ENCODE results near the gene BOK.
"Not testable (repeated sequence)": the region's sequence is repeated elsewhere in the genome, so short reads cannot be mapped to it uniquely, and the experiment has no call there.

The BOK gene

DNA sequence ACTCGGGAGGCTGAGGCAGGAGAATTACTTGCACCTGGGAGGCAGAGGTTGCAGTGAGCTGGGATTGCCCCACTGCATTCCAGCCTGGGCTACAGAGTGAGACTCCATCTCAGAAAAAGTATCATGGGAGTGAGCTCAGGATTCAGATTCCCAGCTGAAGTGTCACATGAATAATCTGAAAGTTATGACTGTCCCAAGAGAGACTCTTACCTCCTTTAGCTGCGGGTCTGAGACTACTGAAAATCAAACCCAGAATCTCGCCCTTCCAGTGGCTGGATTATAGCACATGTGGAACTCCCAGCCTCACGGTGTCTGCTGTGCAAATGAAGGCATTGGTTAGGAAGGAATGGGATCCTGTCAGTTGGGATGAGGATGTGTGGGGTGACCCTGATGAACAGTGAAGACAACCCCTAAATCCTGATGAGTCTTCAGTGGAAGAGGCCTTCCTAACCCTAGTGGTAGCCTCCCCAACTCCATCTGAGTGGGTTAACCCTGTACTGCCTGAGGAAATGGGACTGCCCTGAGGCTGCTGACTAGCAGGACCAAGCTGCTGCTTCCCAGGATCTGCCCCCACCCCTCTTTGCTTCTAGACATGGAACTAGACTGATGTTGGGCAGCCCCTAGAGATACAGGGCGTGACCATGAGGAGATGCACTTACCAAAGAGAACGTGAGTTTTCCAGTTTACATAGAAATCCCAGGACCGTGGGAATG is 16.5 kb downstream of the BOK start:
- no peak for DNase-seq

DNA sequence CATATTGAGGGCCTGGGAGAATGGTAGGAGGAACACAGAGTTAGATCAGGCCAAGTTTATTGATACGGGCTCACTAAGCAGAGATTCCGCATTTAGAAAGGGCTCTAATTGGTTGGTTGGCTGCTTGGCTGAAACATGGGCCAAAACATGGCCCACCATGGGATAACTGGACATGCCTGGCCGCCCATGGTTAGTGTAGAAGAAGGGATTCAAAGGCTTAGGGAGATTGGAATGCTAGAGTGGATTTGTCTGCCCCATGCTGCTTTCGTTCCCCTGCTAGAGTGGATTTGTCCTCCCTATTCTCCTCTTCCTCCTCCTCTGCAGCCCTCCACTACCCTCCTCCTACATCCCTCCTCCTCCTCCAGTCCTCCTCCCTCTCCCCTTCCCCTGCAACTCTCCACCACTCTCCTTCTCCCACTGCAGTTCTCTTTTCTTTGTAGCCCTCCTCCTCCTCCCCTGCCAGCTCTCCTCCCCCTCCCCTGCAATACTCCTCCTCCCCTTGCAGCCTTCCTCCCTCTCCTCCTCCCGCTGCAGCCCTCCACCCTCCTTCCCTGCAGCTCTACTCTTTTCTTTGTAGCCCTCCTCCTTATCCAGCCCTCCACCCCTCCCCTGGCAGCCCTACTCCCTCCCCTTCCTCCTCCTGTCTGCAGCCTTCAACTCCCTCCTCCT is 17.2 kb downstream of the BOK start:
- no peak for DNase-seq

DNA sequence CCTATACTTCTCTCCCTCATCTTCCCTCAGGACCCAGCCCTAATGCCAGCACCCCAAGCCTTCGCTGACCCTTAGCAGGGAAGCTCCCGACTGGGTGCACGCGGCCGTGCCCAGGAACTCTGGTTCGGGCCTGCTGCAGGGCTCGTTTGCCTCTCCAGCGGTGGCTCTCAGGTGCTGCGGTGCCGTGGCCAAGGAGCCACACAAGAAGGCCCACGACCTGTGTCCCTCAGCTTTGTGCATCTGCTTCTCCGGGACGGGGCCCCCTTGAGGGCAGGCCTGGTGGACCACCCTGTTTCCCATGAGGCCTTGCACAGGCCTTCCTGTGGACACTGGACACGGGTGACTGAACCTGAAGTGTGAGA is 17.7 kb downstream of the BOK start:
- DNase-seq = no peak

DNA sequence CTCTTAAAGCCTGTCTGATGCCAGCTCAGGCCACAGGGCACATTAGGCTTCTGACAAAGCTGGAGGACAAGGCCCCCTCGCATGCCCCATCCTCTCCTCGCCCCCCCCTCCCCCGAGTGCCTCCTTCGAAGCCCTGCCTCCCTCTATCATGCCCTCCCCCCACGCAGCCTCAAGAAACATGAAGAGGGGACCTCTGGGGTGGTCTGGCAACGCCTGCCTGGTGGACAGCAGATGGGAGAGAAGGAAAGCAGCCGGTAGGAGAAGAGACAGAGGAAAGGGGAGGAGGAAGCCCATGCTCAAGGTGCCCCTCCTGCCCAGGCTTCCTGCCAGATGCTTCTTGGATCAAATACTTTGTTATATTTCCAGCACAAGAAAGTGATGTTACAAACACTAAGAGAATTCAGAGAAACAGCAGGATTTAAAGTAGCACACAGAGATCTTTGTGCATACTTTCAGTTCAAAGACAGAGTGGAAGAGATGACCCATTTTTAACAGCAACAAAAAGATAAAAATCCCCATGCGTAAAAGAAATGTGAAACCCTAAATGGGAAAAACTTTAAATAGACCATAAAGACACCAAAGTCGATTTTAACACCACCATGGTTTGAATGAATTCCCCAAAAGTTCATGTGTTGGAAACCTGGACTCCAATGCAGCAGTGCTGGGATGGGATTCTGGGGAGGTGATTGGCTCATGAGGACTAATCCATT is 19.0 kb downstream of the BOK start:
- no peak for DNase-seq

DNA sequence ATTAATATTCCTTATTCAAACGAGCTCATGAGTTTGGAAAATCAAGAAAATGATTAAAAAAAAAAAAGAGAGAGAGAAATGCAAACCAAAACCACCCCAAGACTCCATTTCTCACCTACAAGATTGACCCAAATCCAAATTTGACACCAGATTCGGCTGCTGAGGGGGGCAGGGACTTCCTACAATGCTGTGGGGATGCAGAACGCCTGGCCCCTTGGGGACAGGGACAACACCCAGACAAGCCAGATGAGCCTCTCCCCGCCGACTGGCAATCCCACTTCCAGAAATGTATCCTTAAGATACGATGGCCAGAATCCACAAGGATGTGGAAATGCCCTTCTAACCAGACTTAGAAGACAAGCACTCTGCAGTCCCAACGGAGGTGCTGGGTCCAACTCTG is 20.7 kb downstream of the BOK start:
- DNase-seq = no peak

DNA sequence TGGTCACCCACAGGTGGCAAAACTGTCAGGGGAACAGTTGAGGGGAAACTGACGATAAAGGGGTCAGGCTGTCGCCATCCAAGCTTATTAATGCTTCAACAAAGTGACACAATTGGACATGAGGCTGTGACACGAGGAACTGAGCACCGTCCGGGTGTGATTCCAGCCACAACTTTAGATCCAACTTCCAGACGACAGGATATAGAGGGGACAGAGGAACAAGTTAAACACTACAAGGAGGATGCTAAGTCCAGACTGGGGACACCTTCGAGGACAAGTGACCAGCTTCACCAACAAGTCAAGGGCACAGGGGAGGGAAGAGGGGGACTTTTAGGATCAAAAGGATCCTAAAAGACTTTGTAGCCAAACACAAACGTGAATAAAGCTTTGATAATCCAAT is 23.8 kb downstream of the BOK start:
- DNase-seq = no peak

DNA sequence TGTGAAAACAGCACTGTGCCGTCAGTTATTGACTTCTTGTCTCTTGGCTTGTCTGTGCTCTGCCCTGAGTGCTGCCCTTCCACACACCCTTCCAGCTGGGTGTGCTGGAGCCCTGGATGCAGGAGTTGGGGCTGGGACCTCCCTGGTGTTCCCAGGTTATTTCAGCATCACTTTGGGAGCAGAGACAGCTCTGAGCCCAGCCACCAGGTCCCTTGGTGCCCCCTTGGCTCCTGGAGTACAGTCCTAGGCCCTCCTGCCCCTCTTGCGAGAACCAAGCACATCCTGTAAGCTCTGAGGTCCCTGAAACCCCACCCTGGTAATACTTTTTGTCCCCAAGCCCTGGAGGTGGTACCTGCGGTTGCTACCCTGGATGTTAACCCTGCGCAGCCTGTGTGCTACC is 24.3 kb downstream of the BOK start:
- DNase-seq = no peak

DNA sequence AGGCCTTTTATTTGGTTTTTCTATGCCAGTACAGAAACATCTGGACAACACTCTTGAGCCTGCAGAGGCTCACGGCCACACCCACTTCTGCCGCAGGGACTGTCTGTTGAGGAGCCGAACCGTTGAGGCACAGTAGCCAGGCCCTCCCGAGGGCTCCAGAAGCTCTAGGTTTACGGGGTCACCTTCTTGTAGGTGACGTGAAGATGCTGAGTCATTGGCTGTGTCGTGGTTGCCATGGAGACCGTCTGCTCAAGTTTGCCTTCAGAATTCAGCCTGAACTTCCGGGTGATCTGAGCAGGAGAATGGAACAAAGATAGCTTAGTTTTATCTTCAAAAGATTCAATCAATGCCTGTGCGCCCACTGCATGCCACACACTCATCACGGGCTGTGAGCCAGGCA is 25.9 kb downstream of the BOK start:
- no peak for DNase-seq

DNA sequence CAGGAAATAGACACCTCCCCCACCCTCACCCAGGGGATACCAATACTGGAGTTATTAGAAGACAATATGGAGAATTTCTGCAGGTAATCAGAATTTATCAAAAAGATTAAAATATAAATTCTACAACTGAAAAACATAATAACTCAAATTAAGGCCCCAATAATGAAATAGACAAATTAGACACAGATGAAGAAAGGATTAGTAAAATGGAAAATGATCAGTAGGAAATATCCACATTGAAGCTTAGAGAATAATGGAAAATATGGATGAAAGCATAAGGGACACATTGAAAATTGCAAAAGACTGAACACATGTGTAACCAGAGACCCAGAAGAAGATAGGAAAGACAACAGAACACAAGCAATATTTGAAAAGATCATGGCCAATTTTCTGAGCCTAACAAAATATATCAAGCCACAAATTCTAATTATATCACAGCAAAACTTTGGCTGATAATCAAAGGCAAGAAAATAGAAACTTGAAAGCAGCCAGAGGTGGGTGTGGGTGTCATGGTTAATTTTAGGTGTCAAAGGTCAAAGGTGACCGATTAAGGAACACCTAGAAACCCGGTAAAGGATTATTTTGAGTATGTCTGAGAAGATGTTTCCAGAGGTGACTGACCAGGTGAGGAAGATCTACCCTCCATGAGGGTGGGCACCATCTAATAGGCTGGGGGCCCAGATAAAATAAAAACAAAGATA is 28.2 kb downstream of the BOK start:
- no peak for DNase-seq

DNA sequence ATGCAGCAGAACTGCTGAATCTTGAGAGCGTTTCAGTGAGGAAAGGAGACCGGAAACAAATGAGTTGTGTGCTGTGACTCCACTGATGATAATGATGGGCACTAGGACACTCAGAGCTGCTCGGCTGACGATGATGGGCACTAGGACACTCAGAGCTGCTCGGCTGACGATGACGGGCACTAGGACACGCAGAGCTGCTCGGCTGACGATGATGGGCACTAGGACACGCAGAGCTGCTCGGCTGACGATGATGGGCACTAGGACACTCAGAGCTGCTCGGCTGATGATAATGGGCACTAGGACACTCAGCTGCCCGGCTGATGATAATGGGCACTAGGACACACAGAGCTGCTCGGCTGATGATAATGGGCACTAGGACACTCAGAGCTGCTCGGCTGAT is 31.3 kb downstream of the BOK start:
- not testable (repeated sequence) for DNase-seq

DNA sequence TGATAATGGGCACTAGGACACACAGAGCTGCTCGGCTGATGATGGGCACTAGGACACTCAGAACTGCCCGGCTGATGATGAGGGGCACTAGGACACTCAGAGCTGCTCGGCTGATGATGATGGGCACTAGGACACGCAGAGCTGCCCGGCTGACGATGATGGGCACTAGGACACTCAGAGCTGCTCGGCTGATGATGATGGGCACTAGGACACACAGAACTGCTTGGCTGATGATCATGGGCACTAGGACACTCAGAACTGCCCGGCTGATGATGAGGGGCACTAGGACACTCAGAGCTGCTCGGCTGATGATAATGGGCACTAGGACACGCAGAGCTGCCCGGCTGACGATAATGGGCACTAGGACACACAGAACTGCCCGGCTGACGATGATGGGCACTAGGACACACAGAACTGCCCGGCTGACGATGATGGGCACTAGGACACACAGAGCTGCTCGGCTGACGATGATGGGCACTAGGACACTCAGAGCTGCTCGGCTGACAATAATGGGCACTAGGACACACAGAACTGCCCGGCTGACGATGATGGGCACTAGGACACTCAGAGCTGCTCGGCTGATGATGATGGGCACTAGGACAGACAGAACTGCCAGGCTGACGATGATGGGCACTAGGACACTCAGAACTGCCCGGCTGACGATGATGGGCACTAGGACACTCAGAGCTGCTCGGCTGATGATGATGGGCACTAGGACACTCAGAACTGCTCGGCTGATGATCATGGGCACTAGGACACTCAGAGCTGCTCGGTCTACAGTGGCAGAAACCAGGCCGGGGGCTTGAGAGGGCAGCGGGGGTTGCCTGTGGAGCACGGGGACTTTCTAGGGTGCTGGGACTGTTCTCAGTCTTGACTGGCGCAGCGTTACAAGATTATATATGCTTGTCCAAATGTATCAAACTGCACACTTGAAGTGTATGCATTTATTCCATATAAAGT is 32.2 kb downstream of the BOK start:
- DNase-seq = not testable (repeated sequence)

DNA sequence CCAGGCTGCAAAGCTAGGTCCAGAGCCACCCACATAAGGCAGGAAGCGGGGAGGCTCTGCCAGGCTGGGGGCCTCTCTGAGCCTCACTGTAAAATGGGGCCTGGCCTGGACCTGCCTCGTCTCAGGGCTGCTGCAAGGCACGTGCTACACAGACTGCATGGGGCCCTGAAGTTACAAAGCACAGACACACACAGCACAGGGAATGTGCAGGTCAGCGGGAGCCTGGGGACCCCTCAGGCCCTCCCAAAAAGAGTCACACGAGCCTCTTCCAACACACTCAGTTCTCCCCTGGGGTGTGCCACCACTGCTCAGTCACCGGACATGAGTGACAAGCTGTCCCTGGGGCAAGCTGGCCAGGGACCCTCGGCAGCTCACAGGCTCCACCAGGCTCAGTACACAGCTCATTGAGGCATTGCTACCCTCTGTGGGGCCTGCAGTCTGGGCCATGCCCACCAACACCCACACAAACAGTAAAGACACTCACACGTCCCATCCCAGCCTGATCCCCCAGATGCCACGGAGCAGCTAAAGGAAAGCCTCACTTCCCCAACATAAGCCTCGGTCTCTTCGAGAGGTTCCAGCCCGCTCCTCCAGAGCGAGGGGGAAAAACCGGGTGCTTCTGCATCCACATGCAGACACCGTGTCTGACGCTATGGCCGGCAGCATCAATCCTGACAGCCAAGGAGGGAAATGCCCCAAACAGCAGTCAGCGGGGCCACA is 33.7 kb downstream of the BOK start:
- DNase-seq = no peak

DNA sequence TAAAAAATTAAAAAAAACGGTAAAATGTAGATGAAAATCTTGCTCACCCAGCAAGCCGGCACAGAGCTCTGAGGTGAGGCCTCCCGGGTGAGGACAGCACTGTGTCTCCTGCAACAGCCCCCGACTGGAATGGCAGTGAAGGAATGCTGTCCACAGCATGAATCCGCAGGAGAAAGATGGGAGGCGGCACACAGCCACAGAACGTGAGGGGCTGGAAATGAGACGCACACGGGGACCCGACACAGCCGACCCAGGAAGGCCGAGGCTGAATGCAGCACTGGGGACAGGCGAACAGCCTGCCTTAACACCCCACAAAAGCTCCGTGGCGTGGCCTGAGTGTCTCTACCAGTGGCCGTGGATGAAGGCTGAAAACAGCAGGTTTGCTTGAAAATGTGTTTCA is 34.7 kb downstream of the BOK start:
- no peak for DNase-seq

DNA sequence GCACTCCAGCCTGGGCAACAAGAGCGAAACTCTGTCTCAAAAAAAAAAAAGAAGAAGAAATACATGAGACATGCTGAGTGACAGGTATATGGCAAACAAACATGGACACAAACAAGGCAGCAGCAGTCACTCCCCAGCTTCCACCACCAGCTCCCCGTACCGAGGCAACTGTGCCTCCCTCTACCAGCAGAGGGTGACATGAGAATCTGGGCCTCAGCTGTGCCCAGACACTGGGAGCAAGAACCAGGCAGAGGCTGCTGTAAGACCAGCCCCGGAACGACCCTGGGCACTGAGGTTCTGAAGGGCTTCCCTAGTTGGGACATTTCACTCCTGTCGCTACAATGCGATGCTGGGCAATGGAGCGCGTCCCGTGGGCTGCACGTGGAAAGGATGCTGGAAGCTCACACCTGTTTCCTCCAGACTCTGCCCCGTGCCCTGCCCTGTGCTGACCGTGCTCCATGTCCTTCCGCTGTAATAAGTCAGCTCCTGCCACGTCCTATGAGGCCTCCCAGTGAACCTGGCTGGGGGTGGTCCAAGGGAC is 37.1 kb downstream of the BOK start:
- no peak for DNase-seq

DNA sequence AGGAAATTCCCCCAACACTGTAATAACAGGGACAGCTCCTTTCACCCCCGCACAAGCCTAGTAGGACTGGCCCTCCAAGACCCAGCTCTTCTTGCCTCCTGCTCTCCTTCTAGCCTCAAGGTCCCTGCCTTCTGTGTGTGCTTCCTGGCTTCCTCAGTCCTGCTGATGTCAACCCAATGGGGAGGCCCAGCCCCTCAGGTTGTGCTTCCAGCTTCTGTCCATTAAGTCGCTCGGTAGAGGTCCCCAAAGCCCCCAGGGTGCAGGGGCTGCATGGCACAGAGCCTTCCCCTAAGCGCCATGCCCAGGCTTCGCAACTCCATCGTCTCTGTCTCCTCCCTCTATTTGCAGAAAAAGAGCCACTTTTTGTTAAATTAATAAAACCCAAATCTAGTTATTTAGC is 39.0 kb downstream of the BOK start:
- DNase-seq = no peak

DNA sequence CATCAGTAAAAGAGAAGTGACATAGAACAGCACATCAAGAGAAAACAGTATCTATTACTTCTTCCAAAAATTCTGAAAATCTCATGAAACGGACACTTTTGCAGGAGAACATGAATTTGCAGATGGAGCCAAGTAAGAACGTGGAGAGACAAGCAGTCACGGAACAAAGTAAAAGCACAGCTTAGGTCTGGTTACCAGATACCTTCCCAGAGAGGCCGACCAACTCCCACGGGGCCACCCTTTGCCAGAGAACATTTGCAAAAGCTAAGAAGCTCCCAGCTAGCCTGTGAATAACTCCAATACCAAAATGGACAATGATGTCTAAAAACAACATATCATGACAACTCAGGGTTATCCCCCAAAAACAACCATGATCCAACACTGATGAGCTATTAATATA is 39.5 kb downstream of the BOK start:
- DNase-seq = no peak

DNA sequence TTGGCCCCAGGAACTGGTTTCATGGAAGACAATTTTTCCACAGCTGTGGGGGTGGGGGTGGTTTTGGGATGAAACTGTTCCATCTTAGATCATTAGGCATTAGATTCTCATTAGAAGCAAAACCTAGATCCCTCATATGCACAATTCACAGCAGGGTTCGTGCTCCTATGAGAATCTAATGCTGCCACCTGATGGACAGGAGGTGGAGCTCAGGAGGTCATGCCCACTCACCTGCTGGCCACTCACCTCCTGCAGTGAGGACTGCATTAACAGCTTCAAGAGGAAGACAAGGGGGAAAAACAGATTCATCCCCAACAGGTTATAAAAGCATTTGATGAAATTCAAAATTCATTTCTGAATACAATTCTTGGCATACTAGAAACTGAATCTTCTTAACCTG is 39.9 kb downstream of the BOK start:
- no peak for DNase-seq

DNA sequence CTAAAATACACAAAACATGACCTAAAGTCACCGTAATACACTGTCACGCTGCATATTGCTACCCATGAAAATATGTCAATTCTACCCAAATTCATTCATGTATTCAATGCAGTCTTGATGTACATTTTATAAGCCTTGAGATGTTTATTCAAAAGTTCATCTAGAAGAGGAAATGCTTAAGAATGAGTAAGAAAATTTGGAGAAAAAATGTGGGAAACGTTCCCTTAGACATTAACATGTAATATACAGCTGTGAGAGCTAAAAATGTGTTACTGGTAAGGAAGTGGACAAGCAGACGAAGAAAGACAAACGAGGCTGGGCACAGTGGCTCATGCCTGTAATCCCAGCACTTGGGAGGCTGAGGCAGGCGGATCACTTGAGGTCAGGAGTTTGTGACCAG is 41.1 kb downstream of the BOK start:
- no peak for DNase-seq

DNA sequence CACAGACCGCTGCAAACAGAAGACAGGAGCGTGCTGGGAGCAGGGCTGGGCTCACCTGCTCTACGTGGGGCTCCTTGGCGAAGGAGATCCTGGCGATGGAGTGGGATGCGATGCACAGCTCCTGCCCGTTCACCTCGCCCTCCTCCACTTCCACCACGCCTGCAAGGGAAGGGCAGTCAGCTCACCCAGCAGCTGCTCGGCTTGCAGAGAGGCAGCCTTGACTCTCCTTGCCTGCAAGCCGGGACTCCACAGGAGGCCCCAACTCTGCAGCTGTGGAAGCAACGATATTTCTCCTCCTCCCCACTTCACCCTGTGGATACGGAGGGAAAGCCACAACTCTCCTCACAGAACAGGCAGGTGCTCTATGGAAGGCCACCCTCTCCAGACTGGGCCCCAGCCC is 43.3 kb downstream of the BOK start:
- DNase-seq = no peak

DNA sequence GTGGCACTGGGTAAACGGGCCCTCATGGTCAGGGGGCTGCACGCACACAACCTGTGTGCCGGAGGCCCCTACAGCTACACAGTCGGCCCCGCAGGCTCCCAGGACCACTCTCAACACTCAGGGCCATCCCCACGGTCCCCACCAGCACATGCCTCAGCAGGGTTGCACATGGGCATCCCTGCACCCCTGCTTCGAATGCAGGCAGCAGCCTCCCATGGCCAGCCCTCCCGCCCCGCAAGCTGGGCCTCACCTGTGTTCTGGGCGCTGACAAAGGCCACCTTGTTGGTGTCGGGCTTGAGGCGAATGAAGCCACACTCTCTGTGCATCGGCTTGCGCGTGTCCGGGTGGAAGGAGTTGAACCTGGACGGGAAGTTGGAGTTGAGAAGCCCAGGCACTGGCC is 44.2 kb downstream of the BOK start:
- no peak for DNase-seq

DNA sequence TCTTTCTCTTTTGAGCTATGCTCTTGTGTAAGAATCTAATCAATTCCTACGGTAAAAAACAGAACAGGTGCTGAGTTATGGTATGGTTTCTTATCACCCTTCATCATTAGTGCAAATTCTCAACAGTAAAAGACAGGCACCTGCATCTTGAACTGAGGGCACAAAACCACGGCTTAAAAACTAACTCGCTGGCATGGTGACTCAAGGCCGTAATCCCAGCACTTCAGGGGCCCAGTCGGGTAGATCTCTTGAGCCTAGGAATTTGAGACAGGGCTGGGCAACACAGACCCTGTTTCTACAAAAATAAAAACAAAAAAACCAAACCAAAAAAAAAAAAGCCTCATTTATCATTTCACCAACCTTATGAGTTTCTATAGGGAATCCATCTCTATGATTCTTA is 45.1 kb downstream of the BOK start:
- no peak for DNase-seq

DNA sequence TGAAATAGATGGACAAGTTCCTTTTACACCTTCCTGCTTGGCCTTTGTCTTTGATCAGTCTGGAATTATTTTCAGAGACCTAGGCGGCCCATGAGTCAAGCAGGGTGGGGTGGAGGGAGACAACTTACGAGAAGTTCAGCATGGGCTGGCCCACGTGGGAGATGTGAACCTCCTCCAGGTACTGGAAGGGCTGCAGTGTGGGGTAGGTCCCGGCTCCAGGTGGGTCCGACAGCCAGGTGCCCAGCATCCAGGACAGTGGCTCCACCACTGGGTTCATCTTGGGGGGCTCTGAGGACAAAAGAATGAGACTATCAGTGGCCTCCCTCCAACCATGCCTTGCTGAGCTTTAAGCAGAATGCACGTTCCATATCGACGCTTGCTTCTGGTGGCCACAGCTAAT is 47.6 kb downstream of the BOK start:
- DNase-seq = no peak

All from activated T-cell treated with anti-CD3 and anti-CD28 coated beads for 4 hours (primary cell).